GM12878 (cell line): Measurements from ENCODE around the gene SELENOV.

Experiments used
- CBFB ChIP-seq: IDR thresholded peaks from 2 replicates; pipeline ENCODE4 v1.6.1; 2016; ENCODE audit warnings: antibody characterized with exemption, low read depth
- CEBPB ChIP-seq, 2 experiments: fragments of 150-350 bp in 1 of 2; IDR thresholded peaks; 2 replicates each; pipeline ENCODE4 v1.6.1; 2012 to 2014; ENCODE audit warnings: low read depth in 2 of 2, low read length in 2 of 2, borderline replicate concordance in 1 of 2, inconsistent platforms in 1 of 2
- CTCF ChIP-seq, 3 experiments: IDR thresholded peaks in 2 of 3; conservative IDR thresholded peaks in 1 of 3; 2 replicates each; pipeline ENCODE4 v1.5.1; 2011; ENCODE audit warnings: low read depth in 3 of 3, low read length in 3 of 3, mild to moderate bottlenecking in 3 of 3, control low read depth in 2 of 3, moderate library complexity in 2 of 3, inconsistent platforms in 1 of 3, mixed read lengths in 1 of 3; ENCODE audit not compliant: control insufficient read depth in 2 of 3, insufficient read depth in 1 of 3; ENCODE audit errors: extremely low read depth in 1 of 3
- ETV6 ChIP-seq, 2 experiments: fragments of 450-650 bp in 1 of 2; IDR thresholded peaks in 1 of 2; conservative IDR thresholded peaks in 1 of 2; 2 replicates each; pipeline ENCODE4 v1.6.1; 2014; ENCODE audit warnings: antibody characterized with exemption in 1 of 2, borderline replicate concordance in 1 of 2, low read depth in 1 of 2, mild to moderate bottlenecking in 1 of 2, moderate library complexity in 1 of 2
- FOXK2 ChIP-seq: fragments of 450-650 bp; IDR thresholded peaks from 2 replicates; pipeline ENCODE4 v1.6.1; 2017; ENCODE audit warnings: mild to moderate bottlenecking, moderate library complexity
- HDAC2 ChIP-seq: fragments of 200-600 bp; sonication (generic); IDR thresholded peaks from 2 replicates; pipeline ENCODE4 v1.6.1; 2017
- MAX ChIP-seq: IDR thresholded peaks from 2 replicates; pipeline ENCODE4 v1.6.1; 2012; ENCODE audit warnings: low read depth, low read length, improper control_type of control experiment
- POLR2A ChIP-seq: IDR thresholded peaks from 2 replicates; pipeline ENCODE4 v1.6.1; 2011; ENCODE audit warnings: low read depth, mild to moderate bottlenecking, low read length
- POLR2AphosphoS5 ChIP-seq: IDR thresholded peaks from 2 replicates; pipeline ENCODE4 v1.6.1; 2011; ENCODE audit warnings: mild to moderate bottlenecking, low read length, inconsistent platforms
- TF ChIP-seq, protein P1 (sequence below): fragments of 450-650 bp; IDR thresholded peaks from 2 replicates; pipeline ENCODE4 v1.6.1; 2017; ENCODE audit warnings: mild to moderate bottlenecking

- no peak for TF ChIP-seq CBFB
- TF ChIP-seq MAX: no peak
- TF ChIP-seq CTCF (IDR thresholded peaks at IDR 0.05 in 2 of 3, conservative IDR thresholded peaks at IDR 0.05 in 1 of 3; ENCODE audit: control insufficient read depth in 2 of 3, extremely low read depth in 1 of 3, insufficient read depth in 1 of 3, low read depth in 3 of 3, low read length in 3 of 3): no peak
- TF ChIP-seq CEBPB (IDR thresholded peaks at IDR 0.05; ENCODE audit: borderline replicate concordance in 1 of 2, low read depth in 2 of 2, low read length in 2 of 2): no peak
- no peak for TF ChIP-seq FOXK2
- TF ChIP-seq POLR2A: no peak
- TF ChIP-seq, protein P1, sequence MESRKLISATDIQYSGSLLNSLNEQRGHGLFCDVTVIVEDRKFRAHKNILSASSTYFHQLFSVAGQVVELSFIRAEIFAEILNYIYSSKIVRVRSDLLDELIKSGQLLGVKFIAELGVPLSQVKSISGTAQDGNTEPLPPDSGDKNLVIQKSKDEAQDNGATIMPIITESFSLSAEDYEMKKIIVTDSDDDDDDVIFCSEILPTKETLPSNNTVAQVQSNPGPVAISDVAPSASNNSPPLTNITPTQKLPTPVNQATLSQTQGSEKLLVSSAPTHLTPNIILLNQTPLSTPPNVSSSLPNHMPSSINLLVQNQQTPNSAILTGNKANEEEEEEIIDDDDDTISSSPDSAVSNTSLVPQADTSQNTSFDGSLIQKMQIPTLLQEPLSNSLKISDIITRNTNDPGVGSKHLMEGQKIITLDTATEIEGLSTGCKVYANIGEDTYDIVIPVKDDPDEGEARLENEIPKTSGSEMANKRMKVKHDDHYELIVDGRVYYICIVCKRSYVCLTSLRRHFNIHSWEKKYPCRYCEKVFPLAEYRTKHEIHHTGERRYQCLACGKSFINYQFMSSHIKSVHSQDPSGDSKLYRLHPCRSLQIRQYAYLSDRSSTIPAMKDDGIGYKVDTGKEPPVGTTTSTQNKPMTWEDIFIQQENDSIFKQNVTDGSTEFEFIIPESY: no peak
- no peak for TF ChIP-seq POLR2AphosphoS5
- TF ChIP-seq HDAC2: no peak
- TF ChIP-seq ETV6 (conservative IDR thresholded peaks at IDR 0.05 in 1 of 2, IDR thresholded peaks at IDR 0.05 in 1 of 2; ENCODE audit: borderline replicate concordance in 1 of 2, low read depth in 1 of 2): no peak
Measured at GRCh38 chr19:39515551-39516191, 732 bp downstream of the SELENOV start.
